OCI-LY1 (cell line): ENCODE results near the gene GALNTL6.

Source experiments
- EZH2 ChIP-seq: fragments of 200-600 bp; sonication (generic), shearing (Covaris generic); IDR thresholded peaks from 2 replicates; pipeline ENCODE4 v1.8.0; 2017; ENCODE audit warnings: borderline replicate concordance, mixed run types, mild to moderate bottlenecking, antibody characterized with exemption, low read length, moderate library complexity, mixed read lengths
- TF ChIP-seq, protein P1 (sequence below): fragments of 200-600 bp; sonication (generic), shearing (Covaris generic); IDR thresholded peaks from 2 replicates; pipeline ENCODE4 v1.5.1; 2017; ENCODE audit warnings: mild to moderate bottlenecking, antibody characterized with exemption, low read length, moderate library complexity, mixed read lengths

DNA sequence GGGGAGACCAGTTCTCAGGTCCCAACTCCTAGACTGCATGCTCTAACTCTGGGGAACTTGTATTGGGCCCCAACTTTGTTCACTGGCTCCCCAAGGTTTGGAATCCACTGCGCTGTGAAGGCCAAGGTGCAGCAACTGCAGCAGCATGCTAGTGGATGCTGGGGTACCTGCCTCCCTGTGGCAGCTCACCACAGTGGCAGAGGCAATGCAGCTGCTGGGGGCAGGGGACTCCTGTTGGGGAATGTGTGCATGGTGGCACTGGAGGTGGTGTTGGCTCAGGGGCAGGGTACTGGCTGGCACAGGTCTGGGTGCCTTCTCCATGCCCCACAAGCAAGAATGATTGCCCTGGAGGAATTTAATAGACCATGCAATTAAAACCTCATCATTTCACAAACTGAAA lies 862.0 kb downstream of the GALNTL6 start:
- TF ChIP-seq, protein P1, sequence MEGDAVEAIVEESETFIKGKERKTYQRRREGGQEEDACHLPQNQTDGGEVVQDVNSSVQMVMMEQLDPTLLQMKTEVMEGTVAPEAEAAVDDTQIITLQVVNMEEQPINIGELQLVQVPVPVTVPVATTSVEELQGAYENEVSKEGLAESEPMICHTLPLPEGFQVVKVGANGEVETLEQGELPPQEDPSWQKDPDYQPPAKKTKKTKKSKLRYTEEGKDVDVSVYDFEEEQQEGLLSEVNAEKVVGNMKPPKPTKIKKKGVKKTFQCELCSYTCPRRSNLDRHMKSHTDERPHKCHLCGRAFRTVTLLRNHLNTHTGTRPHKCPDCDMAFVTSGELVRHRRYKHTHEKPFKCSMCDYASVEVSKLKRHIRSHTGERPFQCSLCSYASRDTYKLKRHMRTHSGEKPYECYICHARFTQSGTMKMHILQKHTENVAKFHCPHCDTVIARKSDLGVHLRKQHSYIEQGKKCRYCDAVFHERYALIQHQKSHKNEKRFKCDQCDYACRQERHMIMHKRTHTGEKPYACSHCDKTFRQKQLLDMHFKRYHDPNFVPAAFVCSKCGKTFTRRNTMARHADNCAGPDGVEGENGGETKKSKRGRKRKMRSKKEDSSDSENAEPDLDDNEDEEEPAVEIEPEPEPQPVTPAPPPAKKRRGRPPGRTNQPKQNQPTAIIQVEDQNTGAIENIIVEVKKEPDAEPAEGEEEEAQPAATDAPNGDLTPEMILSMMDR: no peak
- no peak for TF ChIP-seq EZH2
